Colonic mucosa (tissue), 4 donors: ENCODE data around the gene ANGPTL5. TPM values are rescaled to one million over a fixed set of nuclear protein-coding genes. Genes with fewer than 3 reads are reported as not detected.

Source experiments
- DNase-seq: peaks from one replicate; pipeline ENCODE4 v3.0.0-alpha.2; 2020
- H3K27ac ChIP-seq: fragments of 200-600 bp; one replicate; pipeline ENCODE4 v1.8.0; 2021
- H3K27me3 ChIP-seq: fragments of 200-600 bp; one replicate; pipeline ENCODE4 v1.8.0; 2021
- H3K36me3 ChIP-seq: fragments of 200-600 bp; one replicate; pipeline ENCODE4 v1.8.0; 2021
- H3K4me1 ChIP-seq: fragments of 200-600 bp; one replicate; pipeline ENCODE4 v1.8.0; 2021; ENCODE audit warnings: mild to moderate bottlenecking
- H3K4me3 ChIP-seq: fragments of 200-600 bp; one replicate; pipeline ENCODE4 v1.8.0; 2021
- H3K9ac ChIP-seq, 2 donors: one replicate each; pipeline ENCODE4 v1.7.0; 2013; ENCODE audit warnings: control low read depth in 2 of 2, low read depth in 2 of 2, low read length in 2 of 2
- H3K9me3 ChIP-seq: fragments of 200-600 bp; one replicate; pipeline ENCODE4 v1.8.0; 2021
- CTCF ChIP-seq: fragments of 200-600 bp; IDR thresholded peaks from one replicate; pipeline ENCODE4 v1.8.0; 2022; ENCODE audit warnings: antibody characterized with exemption, mild to moderate bottlenecking
- intact Hi-C: fragments of 100-400 bp; cut with DNase I; formaldehyde crosslinking; loops from one replicate; pipeline ENCODE4 v1.14.1; 2022
- total RNA-seq, 2 donors: library from RNA; stranded (reverse); fragmentation: NEBNext Ultra II Directional in 1 of 2; extraction: Animal tissue kit (Norgen Biotek cat#: 25700) in 1 of 2; gene quantifications; one replicate each; pipeline ENCODE4 v1.2.1, GENCODE V29; 2021
- donor health status: healthy.
- donor health status: DM: no; HTN: no; CAD: no.
- donor health status: DM: no; HTN: no; CAD: no.

ANGPTL5 gene
- total RNA-seq, 2 donors from 2014 or later: not detected

- no peaks in the 10 kb centered on the region for H3K9me3 ChIP-seq
- DNase-seq: no peak
- no peak overlapping the region for H3K4me3 ChIP-seq
- H3K4me1 ChIP-seq: no peaks in the 10 kb centered on the region
- H3K27ac ChIP-seq: no peak overlapping the region
- H3K9ac ChIP-seq: no peak overlapping the region
- no peaks in the 10 kb centered on the region for H3K36me3 ChIP-seq
- no peak for TF ChIP-seq CTCF
- intact Hi-C loops: no loop called here
- no peaks in the 10 kb centered on the region for H3K27me3 ChIP-seq
Measured at GRCh38 chr11:101945448-101945847, 29.1 kb upstream of the ANGPTL5 start.

GRCh38 chr11:101944923-101945322 is 28.6 kb upstream of the ANGPTL5 start:
- intact Hi-C loops: no loop called here
- H3K27ac ChIP-seq: no peak overlapping the region
- H3K27me3 ChIP-seq: no peaks in the 10 kb centered on the region
- H3K4me3 ChIP-seq: no peak overlapping the region
- H3K36me3 ChIP-seq: no peaks in the 10 kb centered on the region
- no peak overlapping the region for H3K9ac ChIP-seq
- H3K9me3 ChIP-seq: no peaks in the 10 kb centered on the region
- no peaks in the 10 kb centered on the region for H3K4me1 ChIP-seq
- DNase-seq: no peak
- no peak for TF ChIP-seq CTCF

- Histone ChIP-seq H3K36me3 (no peaks in the 10 kb centered on the region), H3K4me3 (no peak overlapping the region), H3K27me3 (no peaks in the 10 kb centered on the region), H3K9me3 (no peaks in the 10 kb centered on the region), H3K27ac (no peak overlapping the region), H3K4me1 (no peaks in the 10 kb centered on the region), H3K9ac (no peak overlapping the region)
- DNase-seq: no peak
- no peak for TF ChIP-seq CTCF
- intact Hi-C loops: no loop called here
Measured at GRCh38 chr11:101940901-101941520, 24.7 kb upstream of the ANGPTL5 start.

GRCh38 chr11:101931692-101932091 is 15.4 kb upstream of the ANGPTL5 start:
- no peak for DNase-seq
- H3K9me3 ChIP-seq: no peaks in the 10 kb centered on the region
- H3K4me1 ChIP-seq: no peaks in the 10 kb centered on the region
- H3K4me3 ChIP-seq: no peak overlapping the region
- intact Hi-C loops: no loop called here
- no peaks in the 10 kb centered on the region for H3K27me3 ChIP-seq
- no peak for TF ChIP-seq CTCF
- no peaks in the 10 kb centered on the region for H3K36me3 ChIP-seq
- H3K27ac ChIP-seq: no peak overlapping the region
- H3K9ac ChIP-seq: no peak overlapping the region

GRCh38 chr11:101929294-101929915 is 13.1 kb upstream of the ANGPTL5 start:
- H3K27me3 ChIP-seq: no peaks in the 10 kb centered on the region
- no peaks in the 10 kb centered on the region for H3K36me3 ChIP-seq
- no peak for TF ChIP-seq CTCF
- no peaks in the 10 kb centered on the region for H3K4me1 ChIP-seq
- H3K27ac ChIP-seq: no peak overlapping the region
- intact Hi-C loops: no loop called here
- H3K4me3 ChIP-seq: no peak overlapping the region
- H3K9ac ChIP-seq: no peak overlapping the region
- DNase-seq: no peak
- no peaks in the 10 kb centered on the region for H3K9me3 ChIP-seq
